Left colon (tissue), 2 donors: ENCODE measurements around the gene AKT1S1. TPM values are rescaled to one million over a fixed set of nuclear protein-coding genes. Genes with fewer than 3 reads are reported as not detected.

Experiments
- ATAC-seq: fragments of 200-7000 bp; cut with Tn5 transposase; one replicate; pipeline ENCODE4 v1.9.1; 2020; ENCODE audit warnings: mild to moderate bottlenecking, moderate library complexity
- DNase-seq, 2 donors: peaks; one replicate each; pipeline ENCODE4 v3.0.0-alpha.2; 2020
- intact Hi-C, 2 donors: fragments of 100-400 bp; cut with DNase I in 1 of 2; cut with micrococcal nuclease in 1 of 2; formaldehyde crosslinking; loops; one replicate each; pipeline versions ENCODE4 v1.11.2 to v1.14.0; 2022; cut with DNase I, micrococcal nuclease
- total RNA-seq, 2 donors: library from RNA; stranded (reverse); fragmentation: NEBNext Ultra II Directional; extraction: Animal tissue kit (Norgen Biotek cat#: 25700); gene quantifications; one replicate each; pipeline ENCODE4 v1.2.1, GENCODE V29; 2021
- donor health status: DM: no; HTN: no; CAD: no.
- donor health status: DM: yes; HTN: yes; CAD: no.

AKT1S1 gene
- total RNA-seq, 2 donors from 2014 or later, result 30.3 to 43.3 TPM

GRCh38 chr19:49847731-49848696 lies 29.1 kb downstream of the AKT1S1 start:
- no peak for DNase-seq
- no peak for ATAC-seq

GRCh38 chr19:49846408-49846807 lies 30.7 kb downstream of the AKT1S1 start:
- intact Hi-C loops, result no loop called here
- ATAC-seq, result no peak

More at GRCh38 chr19:49847731-49848696, 29.1 kb downstream of the AKT1S1 start:
- intact Hi-C loops, result no loop called here

DNA sequence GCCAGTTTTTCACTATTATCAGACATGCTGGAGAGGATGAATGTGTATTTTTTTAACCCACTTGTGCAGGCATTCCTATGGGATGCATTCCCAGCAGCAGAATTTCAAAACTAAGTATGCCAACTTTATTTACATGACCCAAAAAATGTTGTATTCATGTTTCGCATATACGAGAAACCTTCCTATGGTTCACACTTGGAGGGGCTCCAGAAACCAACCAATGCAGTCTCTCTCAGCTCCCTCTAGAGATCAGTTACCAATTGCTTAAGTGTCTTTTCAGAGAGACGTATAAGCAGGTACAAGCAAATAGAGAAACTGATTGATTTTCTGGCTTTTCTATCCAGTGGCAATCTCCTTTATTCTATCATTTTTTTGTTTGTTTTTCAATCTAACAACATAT lies 31.7 kb downstream of the AKT1S1 start:
- no peak for ATAC-seq
- no peak for DNase-seq
- intact Hi-C loops, result no loop called here

More at GRCh38 chr19:49846408-49846807, 30.7 kb downstream of the AKT1S1 start:
- no peak for DNase-seq

GRCh38 chr19:49844138-49845095 lies 32.7 kb downstream of the AKT1S1 start:
- DNase-seq (no peak), ATAC-seq (no peak)
- intact Hi-C loops, result no loop called here

DNA sequence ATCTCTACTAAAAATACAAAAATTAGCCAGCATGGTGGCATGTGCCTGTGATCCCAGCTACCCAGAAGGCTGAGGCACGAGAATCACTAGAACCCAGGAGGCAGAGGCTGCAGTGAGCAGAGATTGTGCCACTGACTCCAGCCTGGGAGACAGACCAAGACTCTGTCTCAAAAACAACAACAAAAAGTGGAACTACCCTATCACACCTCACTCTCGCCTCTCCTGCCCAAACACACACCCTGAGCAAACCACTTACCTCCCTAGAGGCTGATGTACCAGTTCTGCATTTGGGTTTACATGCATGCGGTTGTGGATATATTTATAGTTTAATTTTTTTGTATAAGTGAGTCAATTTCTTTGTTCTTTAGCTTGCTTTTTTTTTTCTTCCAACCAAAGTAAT lies 33.9 kb downstream of the AKT1S1 start:
- no peak for DNase-seq
- intact Hi-C loops, result no loop called here
- no peak for ATAC-seq

DNA sequence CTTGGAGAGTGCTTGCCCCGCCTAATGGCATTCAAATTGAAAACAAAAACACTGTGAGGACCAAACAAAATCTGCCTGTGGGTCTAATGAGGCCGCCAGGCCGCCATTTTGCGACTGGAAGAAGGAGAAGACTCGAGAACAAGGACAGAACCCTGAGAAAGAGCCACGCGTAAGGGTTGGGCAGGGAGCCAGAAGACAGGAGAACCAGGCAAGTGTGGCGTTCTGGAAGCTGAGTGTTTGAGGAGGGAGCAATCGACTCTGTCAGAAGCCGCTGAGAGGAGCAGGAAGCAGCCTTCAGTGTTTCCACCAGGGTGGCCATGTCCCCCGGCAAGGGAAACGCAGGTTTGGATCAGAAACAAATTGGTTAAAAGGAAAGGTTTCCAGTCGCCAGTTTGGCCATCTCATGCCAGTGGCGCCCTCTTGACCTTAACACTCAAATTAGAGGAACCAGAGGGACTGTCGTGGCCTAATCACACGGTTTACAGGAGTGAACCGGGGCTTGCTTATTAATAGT lies 36.4 kb downstream of the AKT1S1 start:
- DNase-seq, result no peak
- intact Hi-C loops, result no loop called here
- ATAC-seq, result no peak

- ATAC-seq (no peak), DNase-seq (no peak)
- intact Hi-C loops, result no loop called here
Observed at GRCh38 chr19:49840321-49840720, 36.8 kb downstream of the AKT1S1 start.

GRCh38 chr19:49839713-49840112 lies 37.4 kb downstream of the AKT1S1 start:
- intact Hi-C loops, result no loop called here
- no peak for DNase-seq
- no peak for ATAC-seq

- DNase-seq (no peak), ATAC-seq (no peak)
- intact Hi-C loops, result no loop called here
Observed at GRCh38 chr19:49838885-49839588, 38.1 kb downstream of the AKT1S1 start.

DNA sequence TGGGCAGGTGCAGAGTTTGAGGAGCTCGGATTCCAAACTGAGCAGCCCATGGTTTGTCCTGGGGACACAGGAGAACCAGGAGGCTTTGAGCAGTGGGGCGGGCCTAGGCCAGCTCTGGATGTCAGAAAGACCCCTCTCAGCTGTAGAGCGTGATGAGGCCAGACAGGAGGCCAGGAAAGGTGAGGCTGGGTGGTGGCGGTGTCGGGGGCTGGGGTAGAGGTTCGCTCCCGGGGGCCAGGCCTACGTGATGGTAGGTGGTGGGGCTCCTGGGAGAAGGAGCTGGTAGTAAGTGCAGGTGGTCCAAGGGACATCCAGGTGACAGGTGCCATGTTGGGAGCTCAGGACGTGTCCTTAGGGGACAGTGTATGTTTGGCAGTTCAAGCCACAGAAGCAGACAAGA lies 39.7 kb downstream of the AKT1S1 start:
- intact Hi-C loops, result no loop called here
- DNase-seq (no peak), ATAC-seq (no peak)

DNA sequence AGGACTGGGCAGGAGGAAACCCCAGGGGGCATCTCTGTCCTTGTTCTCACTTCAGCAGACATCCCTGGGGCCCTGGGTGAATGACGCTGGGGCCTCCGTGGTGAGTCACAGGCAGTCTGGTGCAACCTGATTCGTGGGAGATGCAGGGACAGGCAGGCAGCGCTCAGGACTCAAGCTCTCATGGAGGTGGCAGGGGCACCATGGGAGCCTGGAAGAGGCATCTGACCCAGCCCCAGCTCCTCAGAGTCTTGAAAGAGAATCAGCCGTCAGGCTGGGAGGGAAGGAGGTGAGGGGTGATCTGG lies 40.2 kb downstream of the AKT1S1 start:
- ATAC-seq (no peak), DNase-seq (no peak)
- intact Hi-C loops, result no loop called here

DNA sequence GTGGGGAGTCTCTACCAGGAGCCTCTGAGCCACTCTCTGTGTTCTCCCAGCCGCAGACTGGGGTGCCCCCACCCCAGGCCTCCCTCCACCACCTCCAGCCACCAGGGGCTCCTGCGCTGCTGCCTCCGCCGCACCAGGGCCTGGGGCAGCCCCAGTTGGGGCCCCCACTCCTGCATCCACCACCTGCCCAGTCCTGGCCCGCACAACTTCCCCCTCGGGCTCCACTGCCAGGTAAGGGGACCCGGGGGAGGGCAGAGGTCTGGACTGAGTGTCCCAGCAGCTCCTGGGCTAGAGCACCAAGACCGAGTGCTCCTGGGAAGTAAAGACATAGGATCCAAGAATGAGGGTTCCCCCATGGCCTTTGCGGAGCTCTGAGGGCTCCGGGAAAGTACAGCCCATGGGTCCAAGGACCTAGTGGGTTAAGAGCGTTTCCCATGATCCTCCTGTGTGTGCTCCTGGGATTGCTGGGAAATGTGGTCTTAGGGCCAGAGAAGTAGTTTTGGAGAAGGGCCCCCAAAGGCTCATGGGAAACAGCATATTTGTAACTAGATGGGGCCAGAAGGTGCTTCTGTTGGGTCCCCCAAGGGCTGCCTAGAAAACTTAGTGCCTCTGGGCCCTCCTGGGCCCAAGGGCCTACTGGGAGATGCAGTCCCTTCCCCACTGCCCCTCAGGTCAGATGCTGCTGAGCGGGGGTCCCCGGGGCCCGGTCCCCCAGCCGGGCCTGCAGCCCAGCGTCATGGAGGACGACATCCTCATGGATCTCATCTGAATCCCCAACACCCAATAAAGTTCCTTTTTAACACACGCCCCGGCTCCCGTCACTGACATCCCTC lies 40.8 kb downstream of the AKT1S1 start:
- no peak for DNase-seq
- ATAC-seq, result no peak
- intact Hi-C loops, result no loop called here

DNA sequence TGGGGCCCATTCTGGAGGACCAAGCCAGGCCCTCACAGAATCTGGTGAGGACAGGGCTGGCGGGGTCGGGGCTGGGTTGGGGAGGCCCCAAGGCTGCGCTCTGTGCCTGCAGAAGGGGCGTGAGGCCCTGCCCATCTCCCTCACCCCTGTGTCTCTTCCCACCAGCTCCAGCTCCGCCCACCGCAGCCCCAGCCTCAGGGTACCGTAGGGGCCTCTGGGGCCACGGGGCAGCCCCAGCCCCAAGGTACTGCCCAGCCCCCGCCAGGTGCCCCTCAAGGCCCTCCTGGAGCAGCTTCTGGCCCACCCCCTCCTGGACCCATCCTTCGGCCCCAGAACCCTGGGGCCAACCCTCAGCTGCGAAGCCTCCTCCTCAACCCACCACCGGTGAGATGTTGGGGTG lies 41.6 kb downstream of the AKT1S1 start:
- intact Hi-C loops, result no loop called here
- DNase-seq, result no peak
- peak; percentile 11 for ATAC-seq

- intact Hi-C loops, result no loop called here
- no peak for ATAC-seq
- DNase-seq, result no peak
Observed at GRCh38 chr19:49833599-49833998, 43.6 kb downstream of the AKT1S1 start.

GRCh38 chr19:49832556-49832955 lies 44.6 kb downstream of the AKT1S1 start:
- DNase-seq (no peak), ATAC-seq (no peak)
- intact Hi-C loops, result no loop called here

GRCh38 chr19:49831592-49831991 lies 45.6 kb downstream of the AKT1S1 start:
- ATAC-seq, result no peak
- DNase-seq, result no peak
- intact Hi-C loops, result no loop called here

DNA sequence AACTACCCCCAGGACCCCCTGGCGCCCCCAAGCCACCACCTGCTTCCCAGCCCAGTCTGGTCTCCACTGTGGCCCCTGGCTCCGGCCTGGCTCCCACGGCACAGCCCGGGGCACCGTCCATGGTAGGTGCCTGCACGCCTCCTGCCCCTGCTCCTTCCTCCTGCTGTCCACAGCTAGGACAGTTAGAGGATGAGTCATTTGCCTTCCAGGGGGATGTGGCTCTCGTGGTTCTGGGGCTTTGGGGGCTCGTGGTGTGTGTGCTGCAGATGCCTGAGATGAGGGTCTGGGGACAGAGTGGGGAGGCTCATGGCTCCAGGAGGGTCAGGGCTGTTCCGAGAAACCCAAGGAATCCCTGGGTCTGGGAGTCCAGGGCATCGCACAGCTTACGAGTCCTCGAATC lies 46.4 kb downstream of the AKT1S1 start:
- DNase-seq (no peak), ATAC-seq (no peak)
- intact Hi-C loops, result no loop called here

- ATAC-seq (no peak), DNase-seq (no peak)
- intact Hi-C loops, result no loop called here
Observed at GRCh38 chr19:49829721-49830120, 47.4 kb downstream of the AKT1S1 start.
